T-helper 2 cell treated with Interferon-gamma antibody and Interleukin-4, amounts not matched to agents 100 ng/mL and 5 ng/mL, for 36 hours (primary cell): Measurements from ENCODE around the gene CD58. TPM values are rescaled to one million over a fixed set of nuclear protein-coding genes. Genes with fewer than 3 reads are reported as not detected.
"Not testable (repeated sequence)": the region's sequence is repeated elsewhere in the genome, so short reads cannot be mapped to it uniquely, and the experiment has no call there.

ENCODE experiments used
- intact Hi-C: fragments of 100-400 bp; cut with micrococcal nuclease; formaldehyde crosslinking; loops from one replicate; pipeline ENCODE4 v1.15.1; 2023
- total RNA-seq: library from RNA; stranded (reverse); gene quantifications from 2 replicates; pipeline ENCODE4 v1.2.3, GENCODE V29; 2022

CD58 gene
- total RNA-seq, 1 donor from 2014 or later = 37.1 TPM

- intact Hi-C loops = loop anchor here (1.0 to 10.0 kb wide), 7 partner anchors 57 to 489 kb away; partner anchors contain the start of genes ATP1A1 and TTF2
These were observed 541 bp upstream of the CD58 start for GRCh38 chr1:116571215-116571919.

GRCh38 chr1:116569776-116570357 is 959 bp downstream of the CD58 start:
- intact Hi-C loops = loop anchor here (1.0 to 10.0 kb wide), 7 partner anchors 55 to 435 kb away; partner anchors contain the start of gene ATP1A1

GRCh38 chr1:116569381-116569670 is 1.5 kb downstream of the CD58 start:
- intact Hi-C loops = no loop called here

- intact Hi-C loops = no loop called here
These were observed 2.0 kb downstream of the CD58 start for GRCh38 chr1:116568662-116569380.

- intact Hi-C loops = no loop called here
These were observed 2.8 kb downstream of the CD58 start for GRCh38 chr1:116567790-116568661.

- intact Hi-C loops = no loop called here
These were observed 5.6 kb downstream of the CD58 start for GRCh38 chr1:116565222-116565621.

GRCh38 chr1:116564426-116564825 is 6.4 kb downstream of the CD58 start:
- intact Hi-C loops = no loop called here

- intact Hi-C loops = not testable (repeated sequence)
These were observed 8.4 kb downstream of the CD58 start for GRCh38 chr1:116562465-116562864.

- intact Hi-C loops = no loop called here
These were observed 9.3 kb downstream of the CD58 start for GRCh38 chr1:116561563-116561962.

- intact Hi-C loops = no loop called here
These were observed 9.9 kb downstream of the CD58 start for GRCh38 chr1:116560704-116561490.

- intact Hi-C loops = loop anchor here (5.0 kb wide), 1 partner anchor 42 kb away; no protein-coding TSS in a partner anchor
These were observed 11.5 kb downstream of the CD58 start for GRCh38 chr1:116559304-116559761.

- intact Hi-C loops = loop anchor here (5.0 kb wide), 1 partner anchor 41 kb away; no protein-coding TSS in a partner anchor
These were observed 12.3 kb downstream of the CD58 start for GRCh38 chr1:116558571-116558970.

- intact Hi-C loops = loop anchor here (5.0 kb wide), 1 partner anchor 41 kb away; no protein-coding TSS in a partner anchor
These were observed 12.7 kb downstream of the CD58 start for GRCh38 chr1:116558140-116558549.

- intact Hi-C loops = loop anchor here (5.0 kb wide), 1 partner anchor 40 kb away; no protein-coding TSS in a partner anchor
These were observed 13.4 kb downstream of the CD58 start for GRCh38 chr1:116557323-116557878.

GRCh38 chr1:116556289-116557006 is 14.4 kb downstream of the CD58 start:
- intact Hi-C loops = loop anchor here (5.0 kb wide), 1 partner anchor 39 kb away; no protein-coding TSS in a partner anchor

GRCh38 chr1:116554924-116555323 is 15.9 kb downstream of the CD58 start:
- intact Hi-C loops = loop anchor here (5.0 kb wide), 1 partner anchor 38 kb away; no protein-coding TSS in a partner anchor

GRCh38 chr1:116553386-116554115 is 17.3 kb downstream of the CD58 start:
- intact Hi-C loops = no loop called here

GRCh38 chr1:116546354-116546977 is 24.4 kb downstream of the CD58 start:
- intact Hi-C loops = no loop called here
